CD14-positive monocyte (primary cell): Measurements from ENCODE around the gene NXPH3. TPM values are rescaled to one million over a fixed set of nuclear protein-coding genes. Genes with fewer than 3 reads are reported as not detected.

ENCODE experiments used
- DNase-seq, 3 donors: peaks; one replicate each; pipeline ENCODE4 v3.0.0-alpha.2; 2011 to 2022
- H2AFZ ChIP-seq: 2 replicates; pipeline ENCODE4 v1.6.0; 2012; ENCODE audit warnings: mild to moderate bottlenecking, low read depth, low read length, inconsistent platforms; ENCODE audit not compliant: insufficient read depth, poor library complexity, severe bottlenecking
- H3K27ac ChIP-seq, 2 donors: 1 replicate in 1 of 2; 2 replicates in 1 of 2; pipeline ENCODE4 v1.5.1; 2012 to 2013; ENCODE audit warnings: low read length in 2 of 2, control low read depth in 1 of 2, inconsistent platforms in 1 of 2, low read depth in 1 of 2, mild to moderate bottlenecking in 1 of 2
- H3K27me3 ChIP-seq, 2 donors: one replicate each; pipeline versions ENCODE4 v1.6.0 to v1.6.1; 2011 to 2013; ENCODE audit warnings: low read length in 2 of 2; ENCODE audit not compliant: control insufficient read depth in 2 of 2, insufficient read depth in 2 of 2
- H3K36me3 ChIP-seq, 2 donors: replicated peaks in 1 of 2; 1 replicate in 1 of 2; 2 replicates in 1 of 2; pipeline versions ENCODE4 v1.5.1 to v1.6.1; 2012 to 2013; ENCODE audit warnings: low read length in 2 of 2, control low read depth in 1 of 2, inconsistent platforms in 1 of 2, mild to moderate bottlenecking in 1 of 2; ENCODE audit not compliant: insufficient read depth in 2 of 2, control insufficient read depth in 1 of 2
- H3K4me1 ChIP-seq, 2 donors: 1 replicate in 1 of 2; 2 replicates in 1 of 2; pipeline versions ENCODE4 v1.5.1 to v1.6.1; 2012 to 2013; ENCODE audit warnings: low read length in 2 of 2, control low read depth in 1 of 2, inconsistent platforms in 1 of 2, mild to moderate bottlenecking in 1 of 2, moderate library complexity in 1 of 2; ENCODE audit not compliant: insufficient read depth in 2 of 2, control insufficient read depth in 1 of 2
- H3K4me2 ChIP-seq: replicated peaks from 2 replicates; pipeline ENCODE3; 2012; ENCODE audit warnings: low read length, moderate library complexity, mild to moderate bottlenecking; ENCODE audit not compliant: poor library complexity, severe bottlenecking; ENCODE audit errors: extremely low read depth
- H3K4me3 ChIP-seq, 3 experiments: fragments of 200-600 bp in 1 of 3; sonication (generic) in 1 of 3; replicated peaks in 1 of 3; 1 replicate in 2 of 3; 2 replicates in 1 of 3; pipeline ENCODE4 v1.5.1; 2011 to 2013; ENCODE audit warnings: low read length in 3 of 3, mild to moderate bottlenecking in 3 of 3, control low read depth in 2 of 3, low read depth in 2 of 3, inconsistent platforms in 1 of 3, moderate library complexity in 1 of 3
- H3K79me2 ChIP-seq: 2 replicates; pipeline ENCODE4 v1.6.0; 2012; ENCODE audit warnings: mild to moderate bottlenecking, control low read depth, inconsistent platforms, low read length, moderate library complexity; ENCODE audit not compliant: insufficient read depth
- H3K9ac ChIP-seq: 2 replicates; pipeline ENCODE4 v1.6.0; 2017; ENCODE audit warnings: low read length, mild to moderate bottlenecking; ENCODE audit not compliant: insufficient read depth, poor library complexity, severe bottlenecking
- H3K9me3 ChIP-seq, 2 donors: replicated peaks in 1 of 2; 1 replicate in 1 of 2; 2 replicates in 1 of 2; pipeline versions ENCODE4 v1.5.1 to v1.6.1; 2012 to 2013; ENCODE audit warnings: low read length in 2 of 2, control low read depth in 1 of 2; ENCODE audit not compliant: control insufficient read depth in 1 of 2, insufficient read depth in 1 of 2
- H4K20me1 ChIP-seq: 2 replicates; pipeline ENCODE4 v1.6.0; 2012; ENCODE audit warnings: mild to moderate bottlenecking, low read length, control low read depth, moderate library complexity; ENCODE audit not compliant: insufficient read depth
- H3K27ac Mint-ChIP-seq, 7 donors: one replicate each; pipeline ENCODE4 v1.8.0; 2020; ENCODE audit warnings: mild to moderate bottlenecking in 7 of 7, mixed read lengths in 7 of 7, moderate library complexity in 6 of 7, inconsistent platforms in 2 of 7
- H3K27me3 Mint-ChIP-seq, 3 donors: one replicate each; pipeline ENCODE4 v1.8.0; 2021 to 2022; ENCODE audit warnings: low read depth in 3 of 3, mild to moderate bottlenecking in 3 of 3, mixed read lengths in 3 of 3, moderate library complexity in 3 of 3, inconsistent platforms in 1 of 3
- H3K36me3 Mint-ChIP-seq, 2 donors: one replicate each; pipeline ENCODE4 v1.8.0; 2020; ENCODE audit warnings: mixed read lengths in 2 of 2, inconsistent platforms in 1 of 2, mild to moderate bottlenecking in 1 of 2
- H3K4me1 Mint-ChIP-seq: one replicate; pipeline ENCODE4 v1.8.0; 2020; ENCODE audit warnings: mild to moderate bottlenecking, mixed read lengths
- H3K4me3 Mint-ChIP-seq, 2 donors: one replicate each; pipeline ENCODE4 v1.8.0; 2020; ENCODE audit warnings: mild to moderate bottlenecking in 2 of 2, mixed read lengths in 2 of 2, moderate library complexity in 1 of 2
- H3K9me3 Mint-ChIP-seq, 7 donors: one replicate each; pipeline ENCODE4 v1.8.0; 2020 to 2022; ENCODE audit warnings: mixed read lengths in 7 of 7, mild to moderate bottlenecking in 6 of 7, moderate library complexity in 6 of 7, inconsistent platforms in 2 of 7
- WGBS: methylation state at CpG from one replicate; pipeline ENCODE4 v1.1.5; 2013; ENCODE audit warnings: missing lambda C conversion rate; ENCODE audit not compliant: insufficient coverage; 5-methylcytosine and 5-hydroxymethylcytosine counted together
- intact Hi-C, 2 donors: fragments of 100-400 bp; cut with micrococcal nuclease; formaldehyde crosslinking; loops; one replicate each; pipeline versions ENCODE4 v1.15.0 to v1.15.1; 2023
- polyA plus RNA-seq, 3 donors: library from polyadenylated mRNA; depleted of rRNA in 1 of 3; unstranded in 2 of 3; stranded (reverse) in 1 of 3; fragments of 300-500 nt in 2 of 3; fragments of >200 nt in 1 of 3; fragmentation: Illumina TruSeq in 2 of 3; gene quantifications; 1 replicate in 2 of 3; 2 replicates in 1 of 3; pipeline ENCODE4 v1.2.3, GENCODE V29; 2012 to 2021
- TF ChIP-seq, protein P1 (sequence below): fragments of 200-600 bp; IDR thresholded peaks from one replicate; pipeline ENCODE4 v1.8.0; 2022; ENCODE audit warnings: antibody characterized with exemption, mild to moderate bottlenecking

NXPH3 gene
- polyA plus RNA-seq, 3 donors, result not detected

DNA sequence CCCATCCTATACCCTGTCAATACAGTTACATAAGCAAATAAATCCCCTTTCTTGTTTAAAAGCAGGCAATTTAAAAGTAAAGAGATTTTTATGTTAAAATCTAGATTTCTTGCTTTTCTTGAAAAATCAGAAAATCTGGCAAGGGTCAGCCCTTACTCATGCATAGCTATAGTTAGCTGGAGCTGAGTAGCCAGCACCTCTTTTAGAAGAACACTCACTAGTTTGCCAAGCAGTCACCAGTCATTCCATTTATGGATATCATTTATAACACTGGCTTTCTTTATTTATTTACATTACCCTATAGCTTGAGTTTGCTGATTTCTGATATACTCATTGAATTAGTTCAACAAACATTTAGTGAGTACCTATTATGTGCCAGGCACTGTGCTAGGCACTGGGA is 45.7 kb downstream of the NXPH3 start:
- Mint-ChIP-seq H3K4me1 (peaks cover 31% of the 10 kb centered on the region), H3K27me3 (no peaks in the 10 kb centered on the region), H3K9me3 (no peaks in the 10 kb centered on the region), H3K27ac (no peak overlapping the region), H3K4me3 (no peak overlapping the region), H3K36me3 (peaks cover 59 to 76% of the 10 kb centered on the region in 2 donors)
- H3K9ac ChIP-seq, result no peak overlapping the region
- peaks cover 18 to 32% of the 10 kb centered on the region in 2 donors for H3K4me1 ChIP-seq
- H3K79me2 ChIP-seq, result peaks cover 19% of the 10 kb centered on the region
- no peaks in the 10 kb centered on the region for H3K27me3 ChIP-seq
- DNase-seq, result no peak
- H3K4me3 ChIP-seq, result no peak overlapping the region
- H3K27ac ChIP-seq, result no peak overlapping the region
- no peak overlapping the region for H2AFZ ChIP-seq
- peaks cover 82% of the 10 kb centered on the region for H4K20me1 ChIP-seq
- no peaks in the 10 kb centered on the region for H3K9me3 ChIP-seq
- no peak overlapping the region for H3K4me2 ChIP-seq
- TF ChIP-seq, protein P1, sequence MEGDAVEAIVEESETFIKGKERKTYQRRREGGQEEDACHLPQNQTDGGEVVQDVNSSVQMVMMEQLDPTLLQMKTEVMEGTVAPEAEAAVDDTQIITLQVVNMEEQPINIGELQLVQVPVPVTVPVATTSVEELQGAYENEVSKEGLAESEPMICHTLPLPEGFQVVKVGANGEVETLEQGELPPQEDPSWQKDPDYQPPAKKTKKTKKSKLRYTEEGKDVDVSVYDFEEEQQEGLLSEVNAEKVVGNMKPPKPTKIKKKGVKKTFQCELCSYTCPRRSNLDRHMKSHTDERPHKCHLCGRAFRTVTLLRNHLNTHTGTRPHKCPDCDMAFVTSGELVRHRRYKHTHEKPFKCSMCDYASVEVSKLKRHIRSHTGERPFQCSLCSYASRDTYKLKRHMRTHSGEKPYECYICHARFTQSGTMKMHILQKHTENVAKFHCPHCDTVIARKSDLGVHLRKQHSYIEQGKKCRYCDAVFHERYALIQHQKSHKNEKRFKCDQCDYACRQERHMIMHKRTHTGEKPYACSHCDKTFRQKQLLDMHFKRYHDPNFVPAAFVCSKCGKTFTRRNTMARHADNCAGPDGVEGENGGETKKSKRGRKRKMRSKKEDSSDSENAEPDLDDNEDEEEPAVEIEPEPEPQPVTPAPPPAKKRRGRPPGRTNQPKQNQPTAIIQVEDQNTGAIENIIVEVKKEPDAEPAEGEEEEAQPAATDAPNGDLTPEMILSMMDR, result no peak
- intact Hi-C loops, result no loop called here
- peaks cover 47 to 84% of the 10 kb centered on the region in 2 donors for H3K36me3 ChIP-seq

DNA sequence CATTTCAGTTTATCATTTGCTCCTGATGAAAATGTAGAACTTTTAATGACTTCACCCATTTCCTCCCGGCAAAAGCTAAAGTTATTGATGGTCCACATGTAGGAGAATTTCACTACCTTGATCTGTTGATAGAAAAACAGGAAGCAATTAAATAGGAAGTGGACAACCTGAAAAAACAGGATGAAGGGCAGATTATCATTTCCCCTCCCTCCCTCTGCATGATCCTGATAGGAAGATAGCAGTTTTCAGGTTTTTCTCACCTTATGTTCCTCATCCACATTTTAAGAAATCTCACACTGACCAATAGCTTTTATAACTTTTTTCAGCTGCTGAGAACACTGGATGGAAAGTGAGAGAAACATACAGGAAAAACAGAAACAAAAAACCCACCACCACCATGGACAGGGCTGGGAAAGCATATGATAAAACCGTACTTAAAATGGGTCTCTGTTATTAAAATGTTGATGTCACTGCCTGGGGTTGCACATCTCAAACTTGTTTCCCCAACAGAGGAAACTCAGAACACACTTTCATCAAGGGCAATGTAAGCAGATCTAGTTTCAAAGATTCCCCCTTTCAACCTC is 46.4 kb downstream of the NXPH3 start:
- Mint-ChIP-seq H3K27me3 (no peaks in the 10 kb centered on the region), H3K27ac (peak overlapping the region in 1 of 7 donors; percentile 5), H3K9me3 (no peaks in the 10 kb centered on the region), H3K4me1 (peaks cover 24% of the 10 kb centered on the region), H3K4me3 (no peak overlapping the region), H3K36me3 (peaks cover 54 to 75% of the 10 kb centered on the region in 2 donors)
- Histone ChIP-seq H2AFZ (no peak overlapping the region), H3K9me3 (no peaks in the 10 kb centered on the region), H4K20me1 (peaks cover 82% of the 10 kb centered on the region), H3K36me3 (peaks cover 47 to 83% of the 10 kb centered on the region in 2 donors), H3K4me2 (no peak overlapping the region), H3K79me2 (peaks cover 19% of the 10 kb centered on the region), H3K27me3 (no peaks in the 10 kb centered on the region), H3K4me3 (no peak overlapping the region), H3K9ac (no peak overlapping the region), H3K4me1 (peaks cover 12 to 26% of the 10 kb centered on the region in 2 donors), H3K27ac (no peak overlapping the region)
- no peak for DNase-seq
- TF ChIP-seq, protein P1, result no peak
- intact Hi-C loops, result no loop called here
- WGBS, result no CpG with 5 or more reads among the region's 2 CpGs
